ENCODE measurements around the gene TRIM46. TPM values are rescaled to one million over a fixed set of nuclear protein-coding genes. Genes with fewer than 3 reads are reported as not detected.

TRIM46 gene
- total and polyA plus RNA-seq, 2 of the 13 experiments (the other 11 are each of a cell fraction or from before 2014, with no cell fraction given): 0.04 to 0.09 TPM

GRCh38 chr1:155200920-155201319, 27.3 kb downstream of the TRIM46 start (continued):
- TF ChIP-seq ZNF33A (CRISPR knock-in tag; IDR thresholded peaks at IDR 0.05; ENCODE audit: borderline replicate concordance): no peak
- TF ChIP-seq ESRRA (CRISPR knock-in tag; IDR thresholded peaks at IDR 0.05; ENCODE audit: low read depth): no peak
- TF ChIP-seq XRCC5 (optimal IDR thresholded peaks at IDR 0.05; ENCODE audit: low read length): no peak
- TF ChIP-seq AHR (CRISPR knock-in tag; IDR thresholded peaks at IDR 0.05): no peak

GRCh38 chr1:155202198-155202597, 28.5 kb downstream of the TRIM46 start:
- no TSS peak for BruUV-seq (replicated peaks)
- peaks cover 0 to 38% of the 10 kb centered on the region in 2 experiments; a peak in 4 of 5 replicates for H3K27me3 ChIP-seq (ENCODE audit: control insufficient read depth in 1 of 2, insufficient read depth in 2 of 2, low read length in 2 of 2)
- no peak overlapping the region for H3K4me2 ChIP-seq (ENCODE audit: low read depth, low read length)
- intact Hi-C loops (cut with micrococcal nuclease; ENCODE audit: unreplicated experiment): loop anchor here (10.0 kb wide), 1 partner anchor 103 kb away; the partner anchor contains the start of genes FDPS and PKLR
- no peaks in the 10 kb centered on the region for H3K36me3 ChIP-seq (replicated peaks in 1 of 2; ENCODE audit: control insufficient read depth in 1 of 2, insufficient read depth in 2 of 2, low read length in 2 of 2)
- POLR2A ChIA-PET: no interaction called here
- no peaks in the 10 kb centered on the region for H3K9me3 ChIP-seq (ENCODE audit: low read length)
- H2AFZ ChIP-seq (ENCODE audit: low read length): no peak overlapping the region
- no peaks in the 10 kb centered on the region for H3K79me2 ChIP-seq (ENCODE audit: insufficient read depth, low read length)
- TF ChIP-seq ATF5 (CRISPR knock-in tag; IDR thresholded peaks at IDR 0.05; ENCODE audit: low read depth) (no peak), ZNF747 (CRISPR knock-in tag; IDR thresholded peaks at IDR 0.05; ENCODE audit: borderline replicate concordance) (no peak), PITX1 (CRISPR knock-in tag; IDR thresholded peaks at IDR 0.05) (no peak), E2F5 (CRISPR knock-in tag; conservative IDR thresholded peaks at IDR 0.05) (no peak), GRHL1 (CRISPR knock-in tag; conservative IDR thresholded peaks at IDR 0.05) (no peak), ZNF160 (CRISPR knock-in tag; IDR thresholded peaks at IDR 0.05) (no peak), ZNF672 (CRISPR knock-in tag; IDR thresholded peaks at IDR 0.05) (no peak), MED8 (CRISPR knock-in tag; IDR thresholded peaks at IDR 0.05; ENCODE audit: insufficient replicate concordance) (no peak)
- H3K4me3 ChIP-seq (replicated peaks in 1 of 3; ENCODE audit: insufficient read depth in 1 of 3, low read depth in 2 of 3, low read length in 3 of 3): no peak overlapping the region
- H3K4me1 ChIP-seq (ENCODE audit: insufficient read depth, low read length): peaks cover 13% of the 10 kb centered on the region
- no peak overlapping the region for H3K27ac ChIP-seq (ENCODE audit: extremely low read length, insufficient read depth, low read length)
- 8% methylated on average over 5 of the region's 7 CpGs for WGBS (ENCODE audit: low lambda C conversion rate)
- H3K9ac ChIP-seq (ENCODE audit: insufficient read depth, low read depth, low read length): no peak overlapping the region
- FAIRE-seq (no peak), ATAC-seq (no peak), DNase-seq (ENCODE audit: low spot score) (no peak)
- no peaks in the 10 kb centered on the region for H4K20me1 ChIP-seq (ENCODE audit: insufficient read depth, low read length)
- in situ Hi-C loops (cut with HindIII; ENCODE audit: extremely low pct_ligation_motif_present, low pct_unique_long_range_greater_than_20kb): loop anchor here (10.0 kb wide), 1 partner anchor 393 kb away; no protein-coding TSS in a partner anchor
- CTCF ChIA-PET (ENCODE audit: low intra/inter-chr PET ratio, low total read pairs): no interaction called here
